ENCODE measurements around the gene CCL13.

The CCL13 gene

GRCh38 chr17:34370997-34371395, 14.7 kb downstream of the CCL13 start:
- peak; percentile 29 for DNase-seq (ENCODE audit: low read depth)
- TF ChIP-seq CTCF (IDR thresholded peaks at IDR 0.05; ENCODE audit: low read length, missing control alignments), result no peak
- no peak overlapping the region for H3K4me3 ChIP-seq (replicated peaks; ENCODE audit: low read depth, low read length)

- no peak overlapping the region for H3K4me3 ChIP-seq (replicated peaks; ENCODE audit: low read depth, low read length)
- TF ChIP-seq CTCF (IDR thresholded peaks at IDR 0.05; ENCODE audit: low read length, missing control alignments), result no peak
- DNase-seq (ENCODE audit: low read depth), result no peak
These were observed 15.3 kb downstream of the CCL13 start for GRCh38 chr17:34371405-34372100.

GRCh38 chr17:34374457-34374856, 18.2 kb downstream of the CCL13 start:
- no peak overlapping the region for H3K4me3 ChIP-seq (replicated peaks; ENCODE audit: low read depth, low read length)
- TF ChIP-seq CTCF (IDR thresholded peaks at IDR 0.05; ENCODE audit: low read length, missing control alignments), result no peak
- DNase-seq (ENCODE audit: low read depth), result no peak

GRCh38 chr17:34375426-34375997, 19.2 kb downstream of the CCL13 start:
- DNase-seq (ENCODE audit: low read depth), result no peak
- H3K4me3 ChIP-seq (replicated peaks; ENCODE audit: low read depth, low read length), result no peak overlapping the region
- no peak for TF ChIP-seq CTCF (IDR thresholded peaks at IDR 0.05; ENCODE audit: low read length, missing control alignments)

GRCh38 chr17:34377078-34377823, 21.0 kb downstream of the CCL13 start:
- TF ChIP-seq CTCF (IDR thresholded peaks at IDR 0.05; ENCODE audit: low read length, missing control alignments), result no peak
- H3K4me3 ChIP-seq (replicated peaks; ENCODE audit: low read depth, low read length), result no peak overlapping the region
- DNase-seq (ENCODE audit: low read depth), result no peak

GRCh38 chr17:34378664-34379101, 22.4 kb downstream of the CCL13 start:
- TF ChIP-seq CTCF (IDR thresholded peaks at IDR 0.05; ENCODE audit: low read length, missing control alignments), result no peak
- H3K4me3 ChIP-seq (replicated peaks; ENCODE audit: low read depth, low read length), result no peak overlapping the region
- DNase-seq (ENCODE audit: low read depth), result peak; percentile 23
